ENCODE data around the gene NISCH. TPM values are rescaled to one million over a fixed set of nuclear protein-coding genes. Genes with fewer than 3 reads are reported as not detected.

NISCH gene
- total and polyA plus RNA-seq, 2 donors (not counting 1 experiment from before 2014, with no cell fraction given), result 130 to 169 TPM

GRCh38 chr3:52429779-52430415 is 25.5 kb upstream of the NISCH start:
- no peak overlapping the region for H3K4me2 ChIP-seq (replicated peaks; ENCODE audit: low read depth, low read length, poor library complexity, severe bottlenecking)
- no peak overlapping the region for H3K9ac ChIP-seq (ENCODE audit: low read length)
- H3K36me3 ChIP-seq (replicated peaks in 1 of 2; ENCODE audit: control extremely low read depth in 1 of 2, control insufficient read depth in 1 of 2, extremely low read depth in 1 of 2, insufficient read depth in 2 of 2, low read length in 1 of 2), result no peaks in the 10 kb centered on the region
- peaks cover 0 to 4% (median 0%) of the 10 kb centered on the region in 3 donors for H3K9me3 ChIP-seq (ENCODE audit: control extremely low read depth in 1 of 3, control insufficient read depth in 2 of 3, insufficient read depth in 1 of 3, low read length in 2 of 3)
- no peak overlapping the region for H3K4me3 Mint-ChIP-seq
- H3K79me2 ChIP-seq (ENCODE audit: control insufficient read depth, insufficient read depth, low read length), result no peaks in the 10 kb centered on the region
- no peaks in the 10 kb centered on the region for H4K20me1 ChIP-seq (ENCODE audit: control insufficient read depth, insufficient read depth, low read length, poor library complexity, severe bottlenecking)
- intact Hi-C loops (cut with micrococcal nuclease), result no loop called here
- no peak overlapping the region for H3K27ac Mint-ChIP-seq
- ATAC-seq (ENCODE audit: low read depth), result no peak
- ChIA-PET POLR2A (no interaction called here), CTCF (interaction anchor here (1.4 to 4.1 kb wide), 5 partner anchors 10 to 18 kb away, joined by 3 to 61 read pairs (median 21); partner anchors contain the start of gene SEMA3G)
- H3K4me1 ChIP-seq (ENCODE audit: control insufficient read depth in 2 of 2, insufficient read depth in 2 of 2, low read length in 2 of 2), result no peaks in the 10 kb centered on the region
- no peak for DNase-seq
- H3K9me3 Mint-ChIP-seq (ENCODE audit: insufficient read depth), result no peaks in the 10 kb centered on the region
- 96% methylated on average over 4 of the region's 7 CpGs for WGBS (ENCODE audit: insufficient coverage)
- H2AFZ ChIP-seq (ENCODE audit: insufficient read depth, low read depth, low read length, poor library complexity, severe bottlenecking), result no peak overlapping the region
- peaks cover 0 to 7% (median 0%) of the 10 kb centered on the region in 4 experiments for H3K27me3 ChIP-seq (replicated peaks in 1 of 4; ENCODE audit: control extremely low read depth in 1 of 4, control insufficient read depth in 3 of 4, insufficient read depth in 4 of 4, low read length in 3 of 4)
- no peaks in the 10 kb centered on the region for H3K27me3 Mint-ChIP-seq
- no peaks in the 10 kb centered on the region for H3K4me1 Mint-ChIP-seq
- H3K4me3 ChIP-seq (ENCODE audit: control extremely low read depth in 1 of 5, extremely low read depth in 1 of 5, insufficient read depth in 1 of 5, low read depth in 2 of 5, low read length in 4 of 5), result no peak overlapping the region
- TF ChIP-seq CTCF (IDR thresholded peaks at IDR 0.05) (no peak), EZH2 (IDR thresholded peaks at IDR 0.05; ENCODE audit: borderline replicate concordance, insufficient read depth, low read depth, low read length, poor library complexity, severe bottlenecking) (no peak)
- no peak overlapping the region for H3K27ac ChIP-seq (ENCODE audit: low read length in 2 of 2)

GRCh38 chr3:52430416-52430810 is 25.0 kb upstream of the NISCH start:
- no peaks in the 10 kb centered on the region for H3K79me2 ChIP-seq (ENCODE audit: control insufficient read depth, insufficient read depth, low read length)
- no peak overlapping the region for H2AFZ ChIP-seq (ENCODE audit: insufficient read depth, low read depth, low read length, poor library complexity, severe bottlenecking)
- H3K27me3 Mint-ChIP-seq, result no peaks in the 10 kb centered on the region
- H3K4me1 ChIP-seq (ENCODE audit: control insufficient read depth in 2 of 2, insufficient read depth in 2 of 2, low read length in 2 of 2), result no peaks in the 10 kb centered on the region
- TF ChIP-seq CTCF (IDR thresholded peaks at IDR 0.05), result no peak
- no peak for TF ChIP-seq EZH2 (IDR thresholded peaks at IDR 0.05; ENCODE audit: borderline replicate concordance, insufficient read depth, low read depth, low read length, poor library complexity, severe bottlenecking)
- no peak overlapping the region for H3K4me2 ChIP-seq (replicated peaks; ENCODE audit: low read depth, low read length, poor library complexity, severe bottlenecking)
- H3K4me3 Mint-ChIP-seq, result no peak overlapping the region
- H3K27ac ChIP-seq (ENCODE audit: low read length in 2 of 2), result no peak overlapping the region
- no peaks in the 10 kb centered on the region for H3K36me3 ChIP-seq (replicated peaks in 1 of 2; ENCODE audit: control extremely low read depth in 1 of 2, control insufficient read depth in 1 of 2, extremely low read depth in 1 of 2, insufficient read depth in 2 of 2, low read length in 1 of 2)
- ATAC-seq (ENCODE audit: low read depth) (no peak), DNase-seq (no peak)
- no peaks in the 10 kb centered on the region for H3K9me3 Mint-ChIP-seq (ENCODE audit: insufficient read depth)
- no peaks in the 10 kb centered on the region for H4K20me1 ChIP-seq (ENCODE audit: control insufficient read depth, insufficient read depth, low read length, poor library complexity, severe bottlenecking)
- no peaks in the 10 kb centered on the region for H3K4me1 Mint-ChIP-seq
- no peak overlapping the region for H3K4me3 ChIP-seq (ENCODE audit: control extremely low read depth in 1 of 5, extremely low read depth in 1 of 5, insufficient read depth in 1 of 5, low read depth in 2 of 5, low read length in 4 of 5)
- CTCF ChIA-PET, result interaction anchor here (2.2 kb wide), 1 partner anchor 16 kb away, joined by 29 read pairs; the partner anchor contains the start of gene SEMA3G
- no peak overlapping the region for H3K27ac Mint-ChIP-seq
- peaks cover 0 to 7% (median 0%) of the 10 kb centered on the region in 4 experiments for H3K27me3 ChIP-seq (replicated peaks in 1 of 4; ENCODE audit: control extremely low read depth in 1 of 4, control insufficient read depth in 3 of 4, insufficient read depth in 4 of 4, low read length in 3 of 4)
- intact Hi-C loops (cut with micrococcal nuclease), result no loop called here
- WGBS (ENCODE audit: insufficient coverage), result 88% methylated on average over 1 of the region's 9 CpGs
- POLR2A ChIA-PET, result no interaction called here
- peaks cover 0 to 4% (median 0%) of the 10 kb centered on the region in 3 donors for H3K9me3 ChIP-seq (ENCODE audit: control extremely low read depth in 1 of 3, control insufficient read depth in 2 of 3, insufficient read depth in 1 of 3, low read length in 2 of 3)
- H3K9ac ChIP-seq (ENCODE audit: low read length), result no peak overlapping the region
